ENCODE results near the gene SLC35D2.

The SLC35D2 gene

DNA sequence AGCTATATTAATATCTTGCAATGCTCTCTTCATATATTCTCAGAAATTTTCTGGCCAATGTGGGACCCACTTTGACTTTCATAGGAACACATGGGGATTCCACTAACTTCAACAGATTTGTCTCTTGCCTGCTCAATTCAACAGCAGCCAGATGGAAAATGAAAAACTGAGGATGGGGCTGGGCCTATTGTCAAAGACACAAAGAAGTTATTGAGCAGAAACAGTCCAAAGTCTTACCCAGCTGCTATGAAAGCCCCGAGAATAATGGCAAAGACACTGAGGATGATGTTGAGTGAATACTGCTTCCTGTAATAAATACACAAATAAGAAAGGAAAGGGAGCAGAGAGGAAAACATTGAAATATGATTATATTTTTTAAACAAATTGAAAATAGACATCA is 32.6 kb downstream of the SLC35D2 start:
- H3K27ac ChIP-seq, result no peak overlapping the region
- TF ChIP-seq, protein P1, sequence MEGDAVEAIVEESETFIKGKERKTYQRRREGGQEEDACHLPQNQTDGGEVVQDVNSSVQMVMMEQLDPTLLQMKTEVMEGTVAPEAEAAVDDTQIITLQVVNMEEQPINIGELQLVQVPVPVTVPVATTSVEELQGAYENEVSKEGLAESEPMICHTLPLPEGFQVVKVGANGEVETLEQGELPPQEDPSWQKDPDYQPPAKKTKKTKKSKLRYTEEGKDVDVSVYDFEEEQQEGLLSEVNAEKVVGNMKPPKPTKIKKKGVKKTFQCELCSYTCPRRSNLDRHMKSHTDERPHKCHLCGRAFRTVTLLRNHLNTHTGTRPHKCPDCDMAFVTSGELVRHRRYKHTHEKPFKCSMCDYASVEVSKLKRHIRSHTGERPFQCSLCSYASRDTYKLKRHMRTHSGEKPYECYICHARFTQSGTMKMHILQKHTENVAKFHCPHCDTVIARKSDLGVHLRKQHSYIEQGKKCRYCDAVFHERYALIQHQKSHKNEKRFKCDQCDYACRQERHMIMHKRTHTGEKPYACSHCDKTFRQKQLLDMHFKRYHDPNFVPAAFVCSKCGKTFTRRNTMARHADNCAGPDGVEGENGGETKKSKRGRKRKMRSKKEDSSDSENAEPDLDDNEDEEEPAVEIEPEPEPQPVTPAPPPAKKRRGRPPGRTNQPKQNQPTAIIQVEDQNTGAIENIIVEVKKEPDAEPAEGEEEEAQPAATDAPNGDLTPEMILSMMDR (IDR thresholded peaks at IDR 0.05), result no peak
- TF ChIP-seq ZFX (IDR thresholded peaks at IDR 0.05; ENCODE audit: borderline replicate concordance), result no peak

DNA sequence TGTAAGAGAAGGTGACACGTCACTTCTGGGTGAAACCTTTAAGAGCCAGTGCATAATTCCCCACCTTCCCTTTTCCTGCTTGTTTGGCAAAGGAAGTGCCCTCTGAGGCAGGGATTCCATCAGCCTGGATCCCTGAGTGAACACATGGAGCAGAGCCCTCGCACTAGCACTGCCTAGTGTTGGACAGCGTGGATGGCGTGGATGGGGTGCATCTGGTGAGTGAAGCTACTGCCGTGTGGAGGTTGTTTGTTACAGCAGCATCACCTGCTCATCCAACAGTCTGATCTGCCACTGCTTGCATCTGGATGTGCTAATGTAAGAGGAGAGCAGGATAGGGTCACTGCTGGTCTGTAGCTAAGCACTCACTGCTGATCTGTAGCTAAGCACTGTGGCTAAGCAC is 35.2 kb downstream of the SLC35D2 start:
- TF ChIP-seq, protein P1 (IDR thresholded peaks at IDR 0.05), result no peak
- no peak for TF ChIP-seq ZFX (IDR thresholded peaks at IDR 0.05; ENCODE audit: borderline replicate concordance)
- H3K27ac ChIP-seq, result no peak overlapping the region

DNA sequence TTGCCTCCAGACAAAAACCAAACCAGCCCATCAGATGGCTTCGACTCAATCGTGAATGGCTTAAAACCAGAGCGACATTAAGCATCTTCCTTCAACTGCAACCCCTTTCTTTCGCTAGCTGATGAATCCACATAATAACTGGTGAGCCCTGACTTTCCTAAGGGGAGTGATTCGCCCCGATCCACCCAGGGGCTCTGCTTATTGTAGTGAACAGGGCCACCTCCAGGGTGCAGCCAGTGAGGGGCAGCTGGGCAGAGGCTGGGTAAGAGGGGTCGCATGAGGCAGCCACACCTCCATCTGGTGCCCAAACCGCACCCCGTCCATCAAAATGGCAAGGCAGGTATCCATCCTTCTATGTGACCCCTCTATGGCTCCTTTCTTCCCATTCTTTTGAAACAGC is 38.0 kb downstream of the SLC35D2 start:
- TF ChIP-seq, protein P1 (IDR thresholded peaks at IDR 0.05), result no peak
- TF ChIP-seq ZFX (IDR thresholded peaks at IDR 0.05; ENCODE audit: borderline replicate concordance), result no peak
- H3K27ac ChIP-seq, result no peak overlapping the region

DNA sequence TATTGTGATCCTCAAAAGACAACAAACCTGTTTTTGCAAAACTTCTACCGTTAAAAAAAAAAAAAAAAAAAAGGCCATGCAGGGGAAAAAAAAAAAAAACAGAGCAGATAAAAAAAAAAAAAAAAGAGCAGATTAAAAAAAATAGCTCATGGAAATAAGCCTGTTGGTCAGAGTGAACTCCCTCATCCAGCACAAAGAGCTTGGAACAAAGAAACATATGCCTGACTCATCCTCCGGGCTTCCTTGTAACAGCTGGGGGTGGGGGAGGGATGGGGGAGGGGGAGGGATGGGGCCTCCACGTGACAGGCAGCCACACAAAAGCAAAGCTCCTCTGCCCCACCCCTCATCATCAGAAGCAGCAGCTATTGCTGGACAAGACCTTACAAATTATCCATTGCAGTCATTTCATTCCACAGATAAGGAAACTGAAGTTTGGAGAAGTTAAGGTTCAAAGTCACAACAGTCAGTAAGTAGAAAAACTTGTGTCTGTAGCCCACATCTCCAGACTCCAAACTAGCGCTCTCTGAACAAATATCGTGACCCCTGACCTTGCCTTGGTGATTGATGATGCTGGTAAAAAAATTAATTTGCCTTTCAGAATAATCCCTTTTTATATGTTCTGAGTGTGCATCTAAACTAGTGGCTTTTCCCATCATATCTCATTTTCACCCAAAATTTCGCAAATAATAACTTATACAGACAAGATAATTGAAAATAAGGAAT is 38.9 kb downstream of the SLC35D2 start:
- no peak overlapping the region for H3K27ac ChIP-seq
- TF ChIP-seq ZFX (IDR thresholded peaks at IDR 0.05; ENCODE audit: borderline replicate concordance), result no peak
- TF ChIP-seq, protein P1 (IDR thresholded peaks at IDR 0.05), result no peak

DNA sequence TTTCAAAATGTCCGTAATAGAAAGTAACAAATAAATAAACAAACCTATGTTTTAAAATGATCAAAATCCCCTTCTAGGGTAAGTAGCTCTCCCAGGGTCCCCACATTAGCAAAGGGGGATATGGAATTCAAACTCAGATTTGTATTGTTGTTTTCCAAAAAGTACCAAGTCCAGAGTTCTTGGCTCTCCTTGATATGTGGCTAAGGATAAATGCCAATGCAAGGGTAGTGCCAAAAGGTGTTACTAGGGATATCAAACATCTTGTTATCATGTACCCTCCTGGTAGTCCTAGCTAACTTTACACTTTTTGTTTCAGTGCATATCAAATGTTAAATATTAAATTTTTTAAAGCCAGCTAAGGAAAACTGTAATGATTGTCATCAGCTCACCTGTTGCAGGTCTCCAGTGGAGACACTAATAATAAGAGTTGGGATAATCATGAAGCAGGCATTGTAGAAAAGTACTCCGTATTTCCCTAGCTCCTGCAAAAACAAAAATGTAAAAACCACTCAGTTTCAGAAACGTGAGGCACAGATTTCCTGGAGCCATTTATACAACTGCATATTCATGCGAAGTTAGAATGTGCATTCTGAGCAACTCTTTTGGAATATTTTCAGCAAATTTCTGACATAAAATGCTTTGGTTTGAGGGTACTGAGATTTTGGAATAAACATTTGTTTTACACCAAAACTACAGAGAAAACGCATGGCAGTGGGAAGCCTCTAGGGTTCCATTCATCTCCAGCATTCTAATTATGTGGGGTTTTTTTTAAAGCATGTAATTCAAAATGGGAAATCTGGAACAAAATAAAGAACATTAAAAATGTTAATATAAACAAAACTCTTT is 39.8 kb downstream of the SLC35D2 start:
- TF ChIP-seq, protein P1 (IDR thresholded peaks at IDR 0.05), result no peak
- no peak for TF ChIP-seq ZFX (IDR thresholded peaks at IDR 0.05; ENCODE audit: borderline replicate concordance)
- no peak overlapping the region for H3K27ac ChIP-seq

DNA sequence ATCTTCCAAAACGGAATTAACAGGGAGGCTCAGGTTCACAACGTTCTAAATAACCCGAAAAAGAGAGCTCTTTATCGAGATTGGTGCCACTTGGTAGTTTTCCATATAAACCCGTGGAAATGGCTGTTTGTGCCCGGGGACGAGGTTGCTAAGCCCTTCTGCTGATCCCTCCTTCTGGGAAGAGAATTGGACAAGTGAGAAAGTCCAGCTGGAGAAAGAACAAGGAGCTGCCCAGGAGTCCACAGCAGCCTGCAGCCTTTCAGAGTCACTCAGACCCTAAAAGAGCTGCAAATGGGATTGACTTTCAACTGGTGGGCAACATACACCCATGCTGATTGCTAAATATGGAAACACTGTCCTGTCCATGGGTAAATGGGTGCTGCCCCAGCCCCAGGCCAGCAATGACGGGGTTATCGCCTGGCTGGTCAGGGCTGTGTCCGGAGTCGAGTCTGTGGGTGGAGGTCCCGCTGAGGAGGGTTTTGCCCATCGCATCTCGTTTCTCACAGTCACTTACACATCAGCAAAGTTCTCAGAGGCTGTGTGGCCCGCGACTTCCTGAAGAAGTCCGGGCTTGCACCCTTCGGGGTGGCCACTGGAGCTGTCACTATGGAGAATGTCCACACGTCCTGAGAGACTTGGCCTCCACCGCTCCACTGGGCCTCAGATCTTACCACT is 40.8 kb downstream of the SLC35D2 start:
- TF ChIP-seq, protein P1 (IDR thresholded peaks at IDR 0.05), result no peak
- TF ChIP-seq ZFX (IDR thresholded peaks at IDR 0.05; ENCODE audit: borderline replicate concordance), result no peak

More for the DNA sequence above, 40.8 kb downstream of the SLC35D2 start:
- H3K27ac ChIP-seq, result no peak overlapping the region
